Testis (tissue), 3 donors: ENCODE data around the gene CDK2AP2. TPM values are rescaled to one million over a fixed set of nuclear protein-coding genes. Genes with fewer than 3 reads are reported as not detected.

Experiments used
- DNase-seq: peaks from one replicate; pipeline ENCODE4 v3.0.0-alpha.2; 2019
- H3K27ac ChIP-seq, 2 donors: fragments of 200-600 bp; sonication (generic); one replicate each; pipeline ENCODE4 v1.5.1; 2019
- H3K27me3 ChIP-seq: fragments of 200-600 bp; sonication (generic); one replicate; pipeline ENCODE4 v1.5.1; 2019
- H3K36me3 ChIP-seq: fragments of 200-600 bp; sonication (generic); one replicate; pipeline ENCODE4 v1.5.1; 2017; ENCODE audit warnings: low read depth; ENCODE audit errors: missing control alignments
- H3K4me1 ChIP-seq: fragments of 200-600 bp; sonication (generic); one replicate; pipeline ENCODE4 v1.5.1; 2019
- H3K4me3 ChIP-seq, 2 donors: fragments of 200-600 bp; sonication (generic); one replicate each; pipeline ENCODE4 v1.5.1; 2017 to 2019
- H3K9me3 ChIP-seq: fragments of 200-600 bp; sonication (generic); one replicate; pipeline ENCODE4 v1.5.1; 2017
- POLR2A ChIP-seq: fragments of 450-650 bp; IDR thresholded peaks from one replicate; pipeline ENCODE4 v1.6.1; 2017; ENCODE audit warnings: antibody characterized with exemption, mild to moderate bottlenecking, moderate library complexity
- WGBS, 2 donors: methylation state at CpG; one replicate each; pipeline ENCODE4 v1.1.5; 2018; 5-methylcytosine and 5-hydroxymethylcytosine counted together
- intact Hi-C: fragments of 100-400 bp; cut with DNase I; formaldehyde crosslinking; loops from one replicate; pipeline ENCODE4 v1.15.1; 2023; ENCODE audit warnings: low total_unique reads
- polyA plus RNA-seq: library from polyadenylated mRNA; stranded (reverse); fragments of 350-450 nt; fragmentation: Illumina TruSeq; extraction: RNeasy Lipid Tissue Mini Kit (QIAGEN cat#74804); gene quantifications from one replicate; pipeline ENCODE4 v1.2.3, GENCODE V29; 2014; ENCODE audit warnings: low read depth, low replicate concordance; ENCODE audit not compliant: insufficient read depth
- total RNA-seq, 2 donors: library from RNA; depleted of rRNA; stranded (reverse); fragments of >200 nt; gene quantifications; one replicate each; pipeline ENCODE4 v1.2.3, GENCODE V29; 2016
- TF ChIP-seq, protein P1 (sequence below), 3 experiments: fragments of 450-650 bp in 2 of 3; fragments of 200-600 bp in 1 of 3; sonication (generic) in 1 of 3; IDR thresholded peaks; one replicate each; pipeline ENCODE4 v1.5.1; 2016 to 2019; ENCODE audit warnings: antibody characterized with exemption in 3 of 3, mild to moderate bottlenecking in 2 of 3, moderate library complexity in 1 of 3

CDK2AP2 gene
- total and polyA plus RNA-seq, 3 donors from 2014 or later: 20.9 to 38.0 (median 26.4) TPM

DNA sequence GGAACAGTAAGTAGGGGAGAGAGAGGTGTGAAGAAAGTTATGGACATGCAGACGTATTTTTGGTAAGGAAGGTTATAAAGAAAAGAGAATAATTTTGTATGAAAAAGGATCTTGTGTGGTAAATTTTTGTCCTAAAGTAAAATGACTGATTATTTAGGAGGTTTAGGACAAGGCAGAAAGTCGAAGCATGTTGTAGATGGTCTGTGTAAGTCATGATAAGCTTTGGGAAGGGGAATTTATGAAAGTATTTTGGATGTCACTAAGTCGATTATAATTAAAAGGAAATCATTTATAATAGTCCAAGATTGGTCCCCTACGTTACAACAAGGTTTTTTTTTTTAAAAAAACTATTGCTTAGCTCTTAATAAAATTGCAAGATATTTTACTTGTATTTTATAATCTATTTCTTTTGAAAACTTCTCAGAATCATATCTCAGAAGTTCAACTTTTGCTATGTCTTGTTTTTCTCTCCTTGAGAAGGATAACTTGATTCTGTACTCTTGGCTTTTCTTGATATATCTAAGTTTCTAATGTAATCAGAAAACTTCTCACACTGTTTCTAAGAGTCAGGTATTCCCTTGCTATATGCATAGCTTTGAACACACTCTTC is 26.2 kb upstream of the CDK2AP2 start:
- Histone ChIP-seq H3K36me3 (no peaks in the 10 kb centered on the region), H3K4me3 (no peak overlapping the region), H3K9me3 (no peaks in the 10 kb centered on the region), H3K27me3 (no peaks in the 10 kb centered on the region), H3K4me1 (no peaks in the 10 kb centered on the region), H3K27ac (no peak overlapping the region)
- intact Hi-C loops: no loop called here
- 49 to 53% methylated on average over 4 of the region's 4 CpGs for WGBS, 2 donors
- TF ChIP-seq, protein P1, sequence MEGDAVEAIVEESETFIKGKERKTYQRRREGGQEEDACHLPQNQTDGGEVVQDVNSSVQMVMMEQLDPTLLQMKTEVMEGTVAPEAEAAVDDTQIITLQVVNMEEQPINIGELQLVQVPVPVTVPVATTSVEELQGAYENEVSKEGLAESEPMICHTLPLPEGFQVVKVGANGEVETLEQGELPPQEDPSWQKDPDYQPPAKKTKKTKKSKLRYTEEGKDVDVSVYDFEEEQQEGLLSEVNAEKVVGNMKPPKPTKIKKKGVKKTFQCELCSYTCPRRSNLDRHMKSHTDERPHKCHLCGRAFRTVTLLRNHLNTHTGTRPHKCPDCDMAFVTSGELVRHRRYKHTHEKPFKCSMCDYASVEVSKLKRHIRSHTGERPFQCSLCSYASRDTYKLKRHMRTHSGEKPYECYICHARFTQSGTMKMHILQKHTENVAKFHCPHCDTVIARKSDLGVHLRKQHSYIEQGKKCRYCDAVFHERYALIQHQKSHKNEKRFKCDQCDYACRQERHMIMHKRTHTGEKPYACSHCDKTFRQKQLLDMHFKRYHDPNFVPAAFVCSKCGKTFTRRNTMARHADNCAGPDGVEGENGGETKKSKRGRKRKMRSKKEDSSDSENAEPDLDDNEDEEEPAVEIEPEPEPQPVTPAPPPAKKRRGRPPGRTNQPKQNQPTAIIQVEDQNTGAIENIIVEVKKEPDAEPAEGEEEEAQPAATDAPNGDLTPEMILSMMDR (IDR thresholded peaks at IDR 0.05): no peak
- DNase-seq: no peak

DNA sequence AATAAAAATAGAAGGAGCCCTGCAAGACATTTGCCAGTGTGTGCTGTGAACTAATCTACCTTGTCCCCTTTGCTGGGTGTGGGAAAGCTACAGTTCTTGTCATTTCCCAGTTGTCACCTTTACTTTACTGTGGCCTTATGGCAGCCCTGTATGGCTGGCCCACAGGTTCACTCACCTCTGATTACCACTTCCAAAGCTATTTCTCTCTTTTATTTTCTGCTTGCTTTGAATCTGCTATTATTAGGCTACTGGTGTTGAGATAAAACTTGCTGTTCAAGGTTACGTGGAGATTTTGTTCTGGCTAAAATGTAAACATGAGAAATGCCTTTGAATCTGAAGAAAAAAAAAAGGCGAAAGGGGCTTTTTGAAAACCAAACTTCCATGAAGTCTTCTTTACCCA is 24.9 kb upstream of the CDK2AP2 start:
- no peaks in the 10 kb centered on the region for H3K36me3 ChIP-seq
- no peaks in the 10 kb centered on the region for H3K9me3 ChIP-seq
- intact Hi-C loops: no loop called here
- TF ChIP-seq, protein P1 (IDR thresholded peaks at IDR 0.05): no peak
- TF ChIP-seq POLR2A: no peak
- no peak overlapping the region for H3K4me3 ChIP-seq
- no peaks in the 10 kb centered on the region for H3K4me1 ChIP-seq
- DNase-seq: no peak
- no peak overlapping the region for H3K27ac ChIP-seq
- H3K27me3 ChIP-seq: no peaks in the 10 kb centered on the region
- WGBS, 2 donors: 58 to 65% methylated on average over 2 of the region's 2 CpGs

DNA sequence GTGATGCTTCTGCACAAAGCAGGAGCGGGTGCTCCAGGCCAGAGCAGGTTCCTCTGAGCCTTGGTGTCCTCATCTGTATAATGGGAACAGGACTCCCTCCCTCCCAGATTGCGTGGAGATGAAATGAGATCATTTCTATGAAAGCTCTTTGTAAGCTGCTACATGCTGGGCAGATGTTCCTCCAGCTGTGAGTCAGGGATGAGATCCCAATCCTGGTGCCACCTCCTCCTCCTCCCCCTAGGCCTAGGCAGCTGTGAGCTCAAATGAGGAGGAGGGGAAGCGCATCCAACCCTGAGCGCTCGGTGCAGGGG is 22.3 kb upstream of the CDK2AP2 start:
- TF ChIP-seq, protein P1 (IDR thresholded peaks at IDR 0.05): no peak
- no peak for TF ChIP-seq POLR2A
- H3K27me3 ChIP-seq: no peaks in the 10 kb centered on the region
- H3K27ac ChIP-seq: no peak overlapping the region
- WGBS, 2 donors: 40 to 63% methylated on average over 2 to 5 of the region's 5 CpGs
- no peaks in the 10 kb centered on the region for H3K9me3 ChIP-seq
- DNase-seq: no peak
- no peaks in the 10 kb centered on the region for H3K36me3 ChIP-seq
- intact Hi-C loops: no loop called here
- H3K4me1 ChIP-seq: no peaks in the 10 kb centered on the region
- H3K4me3 ChIP-seq: peak overlapping the region in 1 of 2 donors; percentile 23

DNA sequence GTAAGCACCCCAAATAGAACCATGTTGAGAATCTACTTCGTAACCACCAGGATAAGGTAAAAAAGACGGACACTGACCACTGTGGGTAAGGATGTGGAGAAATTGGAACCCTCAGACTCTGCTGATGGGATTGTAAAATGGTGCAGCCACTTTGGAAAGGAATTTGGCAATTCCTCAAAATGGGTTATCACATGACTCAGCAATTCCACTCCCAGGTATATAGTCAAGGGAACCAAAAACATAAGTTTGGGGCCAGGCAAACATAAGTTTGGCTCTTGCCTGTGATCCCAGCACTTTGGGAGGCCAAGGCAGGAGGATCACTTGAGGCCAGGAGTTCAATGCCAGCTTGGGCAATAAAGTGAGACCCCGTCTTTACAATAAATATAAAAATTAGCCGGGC is 20.4 kb upstream of the CDK2AP2 start:
- no peak overlapping the region for H3K27ac ChIP-seq
- TF ChIP-seq, protein P1 (IDR thresholded peaks at IDR 0.05): no peak
- TF ChIP-seq POLR2A: no peak
- H3K9me3 ChIP-seq: no peaks in the 10 kb centered on the region
- WGBS, 2 donors: 85 to 93% methylated on average over 4 of the region's 4 CpGs
- intact Hi-C loops: no loop called here
- no peaks in the 10 kb centered on the region for H3K4me1 ChIP-seq
- no peaks in the 10 kb centered on the region for H3K27me3 ChIP-seq
- no peak for DNase-seq
- no peaks in the 10 kb centered on the region for H3K36me3 ChIP-seq
- no peak overlapping the region for H3K4me3 ChIP-seq

DNA sequence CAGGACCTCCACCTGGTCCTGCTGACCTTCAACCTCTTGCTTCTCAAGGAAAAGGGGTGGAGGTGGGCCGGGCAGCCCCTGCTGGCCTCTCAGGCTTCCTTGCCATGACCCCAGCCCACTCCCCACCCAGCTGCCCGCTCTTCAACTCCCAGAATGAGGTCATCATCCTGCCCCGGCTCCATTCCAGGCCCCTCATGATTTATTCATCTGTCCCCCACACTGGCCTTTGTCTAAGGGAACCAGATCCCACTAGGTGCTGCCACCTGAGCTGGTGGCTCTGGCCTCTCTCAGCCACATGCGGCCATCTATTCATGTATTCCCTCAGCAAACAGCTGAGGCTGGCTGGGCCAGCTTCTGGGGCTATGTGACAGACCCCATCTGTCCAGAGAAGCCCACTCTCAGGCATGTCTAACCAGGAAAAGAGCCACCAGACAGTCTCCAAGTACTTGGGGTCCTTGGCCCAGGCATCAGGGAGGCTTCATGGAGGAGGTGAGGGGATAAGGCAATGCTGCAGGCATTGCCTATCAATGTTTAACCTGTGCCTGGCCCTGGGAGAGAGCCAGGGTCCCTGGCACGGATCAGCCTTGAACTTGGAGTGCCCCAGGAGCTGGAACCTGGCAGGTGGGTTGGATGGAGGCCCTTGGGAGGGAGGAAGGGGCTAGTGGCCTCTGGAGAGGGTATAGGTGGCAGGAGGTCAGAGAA is 17.5 kb upstream of the CDK2AP2 start:
- no peaks in the 10 kb centered on the region for H3K36me3 ChIP-seq
- no peak overlapping the region for H3K27ac ChIP-seq
- 65 to 82% methylated on average over 5 of the region's 5 CpGs for WGBS, 2 donors
- no peak overlapping the region for H3K4me3 ChIP-seq
- TF ChIP-seq POLR2A: no peak
- TF ChIP-seq, protein P1 (IDR thresholded peaks at IDR 0.05): no peak
- intact Hi-C loops: no loop called here
- no peaks in the 10 kb centered on the region for H3K27me3 ChIP-seq
- H3K9me3 ChIP-seq: no peaks in the 10 kb centered on the region
- no peak for DNase-seq
- H3K4me1 ChIP-seq: no peaks in the 10 kb centered on the region
